ENCODE results near the gene ZC3H14.
A peak's percentile ranks its signal among the peaks of the same experiment; 100 is the strongest.

The ZC3H14 gene

DNA sequence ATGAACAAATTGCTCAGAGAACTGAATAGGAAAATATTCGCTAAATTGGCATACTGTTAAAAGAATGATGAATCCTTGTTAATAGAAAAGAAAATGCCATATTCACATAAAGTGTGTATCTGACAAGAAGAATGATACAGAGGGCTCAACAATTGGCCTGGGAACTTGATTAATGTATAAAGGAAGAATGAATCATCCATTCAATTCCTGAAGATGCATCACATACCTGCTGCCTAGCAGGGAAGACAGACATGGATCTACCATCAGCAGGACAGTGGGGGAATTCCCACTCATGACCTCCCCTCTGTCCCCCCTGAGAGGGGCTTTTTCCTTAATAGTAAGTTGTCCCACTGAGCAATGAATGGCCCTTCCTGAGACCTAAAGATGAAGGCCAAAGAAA lies 21.5 kb upstream of the ZC3H14 start:
- Histone ChIP-seq H3K36me3 (ENCODE audit: control insufficient read depth, low read depth, low read length) (peaks cover 6% of the 10 kb centered on the region), H3K4me3 (ENCODE audit: low read length) (no peak overlapping the region), H3K4me1 (ENCODE audit: control insufficient read depth, low read depth, low read length) (no peaks in the 10 kb centered on the region), H3K9me3 (ENCODE audit: control insufficient read depth, low read depth, low read length) (no peaks in the 10 kb centered on the region), H3K9ac (ENCODE audit: low read length) (no peak overlapping the region), H3K27ac (ENCODE audit: low read length) (no peak overlapping the region), H3K27me3 (ENCODE audit: control insufficient read depth, insufficient read depth, low read length) (no peaks in the 10 kb centered on the region)

DNA sequence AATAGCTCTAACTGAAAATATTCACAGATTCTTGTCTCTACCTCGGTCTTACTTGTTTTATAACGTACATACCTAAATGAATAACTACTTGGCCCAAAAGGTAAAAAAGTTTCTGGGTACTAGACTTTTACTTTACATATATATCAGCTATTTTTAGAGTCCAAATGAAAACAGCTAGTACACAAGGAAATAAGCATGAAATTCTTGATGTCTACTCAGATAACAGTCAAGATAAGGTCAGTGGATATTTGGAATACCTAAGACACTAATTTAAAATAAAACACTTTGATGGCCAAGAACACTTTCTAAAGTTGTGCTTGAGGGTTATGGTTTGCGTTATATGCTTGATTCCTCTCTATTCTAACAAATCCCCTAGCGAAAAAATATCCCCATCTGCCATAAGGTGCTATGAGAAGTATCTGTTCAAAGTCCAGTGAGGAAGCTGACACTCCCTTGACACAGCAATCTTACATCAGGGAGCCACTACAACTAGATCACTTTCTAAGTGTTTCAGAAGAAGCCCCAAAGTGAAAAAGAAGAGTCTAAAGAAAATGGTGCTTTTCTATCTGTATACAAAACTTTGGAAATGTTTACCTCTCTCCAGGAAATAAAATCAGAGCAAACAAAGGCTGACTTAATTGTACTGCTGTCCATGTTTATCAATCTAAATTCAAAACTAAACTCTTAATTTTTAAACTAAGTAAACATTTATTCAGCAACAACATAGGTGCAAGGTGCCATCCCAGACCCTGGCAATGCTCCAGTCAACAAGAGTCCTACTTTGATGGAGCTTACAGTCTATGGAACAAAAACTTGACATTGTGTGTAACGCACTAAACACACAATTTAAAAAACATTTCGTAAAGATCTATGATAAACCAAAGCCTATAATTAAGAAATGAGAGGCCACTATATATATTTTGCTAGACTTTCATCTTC lies 19.7 kb upstream of the ZC3H14 start:
- Histone ChIP-seq H3K4me3 (ENCODE audit: low read length) (no peak overlapping the region), H3K9me3 (ENCODE audit: control insufficient read depth, low read depth, low read length) (no peaks in the 10 kb centered on the region), H3K27me3 (ENCODE audit: control insufficient read depth, insufficient read depth, low read length) (no peaks in the 10 kb centered on the region), H3K9ac (ENCODE audit: low read length) (no peak overlapping the region), H3K27ac (ENCODE audit: low read length) (no peak overlapping the region), H3K36me3 (ENCODE audit: control insufficient read depth, low read depth, low read length) (peaks cover 15% of the 10 kb centered on the region), H3K4me1 (ENCODE audit: control insufficient read depth, low read depth, low read length) (no peaks in the 10 kb centered on the region)

DNA sequence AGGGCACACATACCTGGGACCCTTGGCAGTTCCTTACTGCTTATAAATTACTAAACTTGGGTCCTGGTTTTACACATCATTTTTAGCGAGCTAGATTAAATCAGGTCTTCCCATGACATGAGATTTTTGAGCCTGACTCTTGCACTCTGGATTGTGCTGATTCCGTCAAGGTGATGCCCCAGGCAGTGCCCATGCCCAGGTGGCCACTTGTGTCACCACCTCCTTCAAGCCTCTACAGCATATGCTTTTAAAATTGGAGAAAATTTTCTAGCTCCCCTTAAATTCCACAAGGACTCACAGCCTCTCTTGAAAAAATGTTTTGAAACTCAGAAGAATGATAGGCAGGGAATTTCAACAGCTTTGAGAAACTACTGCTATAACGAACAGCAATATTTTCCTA lies 17.6 kb upstream of the ZC3H14 start:
- H3K9me3 ChIP-seq (ENCODE audit: control insufficient read depth, low read depth, low read length) = no peaks in the 10 kb centered on the region
- no peak overlapping the region for H3K27ac ChIP-seq (ENCODE audit: low read length)
- H3K4me1 ChIP-seq (ENCODE audit: control insufficient read depth, low read depth, low read length) = no peaks in the 10 kb centered on the region
- no peak overlapping the region for H3K9ac ChIP-seq (ENCODE audit: low read length)
- H3K4me3 ChIP-seq (ENCODE audit: low read length) = no peak overlapping the region
- H3K36me3 ChIP-seq (ENCODE audit: control insufficient read depth, low read depth, low read length) = peaks cover 22% of the 10 kb centered on the region
- no peaks in the 10 kb centered on the region for H3K27me3 ChIP-seq (ENCODE audit: control insufficient read depth, insufficient read depth, low read length)

DNA sequence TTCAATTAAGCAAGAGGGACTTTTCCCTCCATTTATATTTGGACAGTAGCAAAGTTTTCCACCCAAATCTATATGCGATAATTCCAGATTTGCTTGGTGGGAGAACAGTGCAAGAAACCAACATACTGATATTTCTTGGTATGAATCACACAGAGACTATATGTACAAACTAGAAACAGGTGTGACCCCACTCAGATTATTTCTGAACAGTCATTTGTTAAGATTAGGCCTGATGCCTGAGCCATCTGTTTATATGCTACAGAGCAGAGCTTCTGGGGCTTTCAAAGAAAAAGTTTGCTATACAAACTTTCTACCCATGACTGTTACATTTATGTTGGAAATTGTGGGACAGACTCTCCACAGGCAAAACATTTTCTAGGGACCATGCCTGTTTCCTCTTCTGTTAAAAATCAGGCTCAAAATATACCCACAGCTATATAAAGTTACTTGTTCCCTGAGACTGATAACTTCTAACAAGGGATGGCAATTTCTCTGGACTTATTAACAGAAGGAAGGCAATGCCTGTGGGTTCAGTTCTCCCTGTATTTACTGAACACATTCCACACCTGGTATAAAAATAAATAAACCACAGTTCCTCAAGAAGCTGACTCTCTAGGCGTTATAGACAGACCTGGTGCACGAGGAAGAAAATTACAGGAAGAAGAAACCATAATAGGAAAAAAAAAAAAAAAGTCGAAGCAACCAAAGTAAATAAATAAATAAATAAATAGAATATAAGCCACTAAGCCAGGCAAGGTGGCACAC lies 16.0 kb upstream of the ZC3H14 start:
- H3K9ac ChIP-seq (ENCODE audit: low read length) = no peak overlapping the region
- H3K36me3 ChIP-seq (ENCODE audit: control insufficient read depth, low read depth, low read length) = peaks cover 19% of the 10 kb centered on the region
- H3K4me1 ChIP-seq (ENCODE audit: control insufficient read depth, low read depth, low read length) = no peaks in the 10 kb centered on the region

DNA sequence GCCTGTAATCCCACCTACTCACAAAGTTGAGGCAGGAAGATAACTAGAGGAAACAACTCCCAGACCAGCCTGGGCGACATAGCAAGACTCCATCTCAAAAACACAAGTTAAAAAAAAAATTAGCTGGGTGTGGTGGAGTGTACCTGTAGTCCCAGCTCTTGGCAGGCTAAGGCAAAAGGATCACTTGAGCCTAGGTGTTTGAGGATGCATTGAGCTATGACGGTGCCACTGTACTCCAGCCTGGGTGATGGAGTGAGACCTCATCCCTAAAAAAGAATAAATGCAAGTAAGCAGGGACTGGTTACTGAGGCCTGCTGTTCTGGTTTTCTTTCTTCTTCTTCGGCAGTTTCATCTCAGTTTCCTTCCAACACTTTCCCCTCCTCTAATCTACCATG lies 15.5 kb upstream of the ZC3H14 start:
- no peaks in the 10 kb centered on the region for H3K9me3 ChIP-seq (ENCODE audit: control insufficient read depth, low read depth, low read length)
- H3K27me3 ChIP-seq (ENCODE audit: control insufficient read depth, insufficient read depth, low read length) = no peaks in the 10 kb centered on the region
- H3K4me3 ChIP-seq (ENCODE audit: low read length) = no peak overlapping the region
- no peak overlapping the region for H3K9ac ChIP-seq (ENCODE audit: low read length)
- peaks cover 19% of the 10 kb centered on the region for H3K36me3 ChIP-seq (ENCODE audit: control insufficient read depth, low read depth, low read length)
- no peaks in the 10 kb centered on the region for H3K4me1 ChIP-seq (ENCODE audit: control insufficient read depth, low read depth, low read length)
- H3K27ac ChIP-seq (ENCODE audit: low read length) = no peak overlapping the region

More for the DNA sequence above, 16.0 kb upstream of the ZC3H14 start:
- Histone ChIP-seq H3K27me3 (ENCODE audit: control insufficient read depth, insufficient read depth, low read length) (no peaks in the 10 kb centered on the region), H3K4me3 (ENCODE audit: low read length) (no peak overlapping the region), H3K9me3 (ENCODE audit: control insufficient read depth, low read depth, low read length) (no peaks in the 10 kb centered on the region), H3K27ac (ENCODE audit: low read length) (no peak overlapping the region)

DNA sequence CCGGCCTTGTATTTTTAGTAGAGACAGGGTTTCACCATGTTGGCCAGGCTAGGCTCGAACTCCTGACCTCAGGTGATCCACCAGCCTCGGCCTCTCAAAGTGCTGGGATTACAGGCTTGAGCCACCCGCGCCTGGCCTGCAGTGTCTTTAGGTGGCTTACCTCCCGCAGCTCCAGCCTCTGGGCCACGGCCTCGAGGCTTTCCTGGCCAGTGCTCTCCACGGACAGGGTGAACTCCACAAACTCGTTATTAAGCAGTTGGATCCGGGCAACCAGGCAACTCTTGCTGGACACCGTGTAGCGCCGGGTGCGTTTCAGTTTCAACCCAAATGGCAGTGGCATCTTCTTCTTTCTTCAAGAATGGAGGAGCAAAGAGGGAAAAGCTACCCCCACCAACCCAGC lies 12.8 kb upstream of the ZC3H14 start:
- Histone ChIP-seq H3K27me3 (ENCODE audit: control insufficient read depth, insufficient read depth, low read length) (peaks cover 7% of the 10 kb centered on the region), H3K4me1 (ENCODE audit: control insufficient read depth, low read depth, low read length) (peaks cover 1% of the 10 kb centered on the region), H3K36me3 (ENCODE audit: control insufficient read depth, low read depth, low read length) (peaks cover 19% of the 10 kb centered on the region), H3K9me3 (ENCODE audit: control insufficient read depth, low read depth, low read length) (no peaks in the 10 kb centered on the region), H3K27ac (ENCODE audit: low read length) (no peak overlapping the region), H3K4me3 (ENCODE audit: low read length) (no peak overlapping the region), H3K9ac (ENCODE audit: low read length) (no peak overlapping the region)

DNA sequence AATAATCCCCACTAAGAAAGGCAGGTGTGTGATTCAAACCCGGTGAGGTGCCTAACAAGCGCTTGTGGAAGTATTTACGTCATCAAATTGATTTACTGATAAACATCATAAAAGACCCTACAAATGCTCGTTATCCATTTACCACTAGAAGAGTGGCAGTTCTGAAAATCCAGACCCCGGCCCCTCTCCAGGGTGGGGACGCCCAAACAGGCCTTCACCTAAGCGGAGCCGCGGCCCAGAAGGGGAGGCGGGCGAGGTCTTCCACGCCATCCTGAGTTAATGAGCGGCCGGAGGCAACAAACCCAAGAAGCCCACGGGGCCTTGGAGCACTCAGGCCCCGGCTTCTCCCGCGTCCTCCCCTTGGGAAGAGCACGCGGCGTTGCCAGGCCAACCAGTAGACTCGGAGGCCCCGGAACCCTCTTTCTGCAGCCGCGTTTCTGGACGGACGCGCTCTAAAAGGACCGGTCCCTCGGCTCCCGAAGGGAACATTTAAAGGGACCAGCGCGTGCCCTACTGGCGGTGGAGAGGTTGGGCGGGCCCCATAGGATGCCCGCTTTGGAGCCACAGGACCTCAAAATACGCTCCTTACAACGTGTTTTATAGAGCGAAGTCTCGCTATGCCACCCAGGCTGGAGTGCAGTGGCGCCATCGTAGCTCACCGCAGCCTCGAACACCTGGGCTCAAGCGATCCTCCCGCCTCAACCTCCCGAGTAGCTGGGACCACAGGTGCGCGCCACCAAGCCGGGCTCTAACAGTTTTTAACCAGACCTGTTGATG lies 11.6 kb upstream of the ZC3H14 start:
- Histone ChIP-seq H3K4me1 (ENCODE audit: control insufficient read depth, low read depth, low read length) (peaks cover 13% of the 10 kb centered on the region), H3K27me3 (ENCODE audit: control insufficient read depth, insufficient read depth, low read length) (peaks cover 7% of the 10 kb centered on the region), H3K9me3 (ENCODE audit: control insufficient read depth, low read depth, low read length) (no peaks in the 10 kb centered on the region), H3K27ac (ENCODE audit: low read length) (no peak overlapping the region), H3K36me3 (ENCODE audit: control insufficient read depth, low read depth, low read length) (peaks cover 19% of the 10 kb centered on the region), H3K9ac (ENCODE audit: low read length) (peak overlapping the region; percentile 3), H3K4me3 (ENCODE audit: low read length) (peak overlapping the region; percentile 19)

DNA sequence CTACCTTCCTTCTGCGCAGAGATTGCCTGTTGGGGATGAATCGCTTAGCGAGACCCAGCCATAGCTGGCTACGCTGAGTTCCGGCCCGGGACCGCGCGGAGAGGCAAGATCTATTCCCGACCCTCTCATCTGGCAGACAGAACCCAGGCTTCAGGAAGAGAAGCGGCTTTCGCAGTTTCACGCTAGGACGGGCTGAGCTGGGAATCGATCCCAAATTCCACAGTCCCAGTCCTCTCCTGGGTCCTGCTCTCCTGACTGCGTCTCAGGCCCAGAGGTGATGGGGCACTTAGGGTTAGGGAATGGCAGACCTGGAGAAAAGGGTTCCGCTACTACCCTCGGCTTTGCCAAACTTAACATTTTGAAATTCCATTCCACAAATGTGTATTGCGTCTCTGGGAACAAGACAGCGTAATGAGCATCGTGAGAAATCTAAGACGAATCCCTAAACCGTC lies 10.8 kb upstream of the ZC3H14 start:
- H3K9me3 ChIP-seq (ENCODE audit: control insufficient read depth, low read depth, low read length) = no peaks in the 10 kb centered on the region
- peaks cover 14% of the 10 kb centered on the region for H3K36me3 ChIP-seq (ENCODE audit: control insufficient read depth, low read depth, low read length)
- no peak overlapping the region for H3K9ac ChIP-seq (ENCODE audit: low read length)
- peaks cover 7% of the 10 kb centered on the region for H3K27me3 ChIP-seq (ENCODE audit: control insufficient read depth, insufficient read depth, low read length)
- H3K4me1 ChIP-seq (ENCODE audit: control insufficient read depth, low read depth, low read length) = peaks cover 13% of the 10 kb centered on the region
- no peak overlapping the region for H3K27ac ChIP-seq (ENCODE audit: low read length)
- no peak overlapping the region for H3K4me3 ChIP-seq (ENCODE audit: low read length)

DNA sequence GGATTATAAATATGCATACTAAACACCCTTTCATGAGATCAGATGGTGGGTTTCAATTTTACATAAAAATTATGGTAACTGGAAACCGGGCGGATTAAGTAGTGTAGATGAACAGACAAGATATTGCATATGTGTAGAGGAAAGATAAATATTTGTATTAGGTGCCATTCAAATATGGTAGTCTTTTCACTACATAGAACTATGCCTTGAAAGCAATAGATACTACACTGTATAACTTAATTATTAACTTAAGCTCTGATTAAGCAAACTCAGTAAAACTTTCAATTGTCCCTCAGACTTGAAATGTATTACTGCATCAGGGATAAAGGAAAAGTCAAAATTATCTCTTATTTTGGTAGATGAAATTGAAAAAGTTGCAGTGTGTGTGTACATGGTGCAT lies 10.0 kb upstream of the ZC3H14 start:
- Histone ChIP-seq H3K27ac (ENCODE audit: low read length) (no peak overlapping the region), H3K36me3 (ENCODE audit: control insufficient read depth, low read depth, low read length) (peaks cover 10% of the 10 kb centered on the region), H3K4me1 (ENCODE audit: control insufficient read depth, low read depth, low read length) (peaks cover 13% of the 10 kb centered on the region), H3K4me3 (ENCODE audit: low read length) (peak overlapping the region; percentile 98), H3K9me3 (ENCODE audit: control insufficient read depth, low read depth, low read length) (no peaks in the 10 kb centered on the region), H3K9ac (ENCODE audit: low read length) (no peak overlapping the region), H3K27me3 (ENCODE audit: control insufficient read depth, insufficient read depth, low read length) (peaks cover 7% of the 10 kb centered on the region)

DNA sequence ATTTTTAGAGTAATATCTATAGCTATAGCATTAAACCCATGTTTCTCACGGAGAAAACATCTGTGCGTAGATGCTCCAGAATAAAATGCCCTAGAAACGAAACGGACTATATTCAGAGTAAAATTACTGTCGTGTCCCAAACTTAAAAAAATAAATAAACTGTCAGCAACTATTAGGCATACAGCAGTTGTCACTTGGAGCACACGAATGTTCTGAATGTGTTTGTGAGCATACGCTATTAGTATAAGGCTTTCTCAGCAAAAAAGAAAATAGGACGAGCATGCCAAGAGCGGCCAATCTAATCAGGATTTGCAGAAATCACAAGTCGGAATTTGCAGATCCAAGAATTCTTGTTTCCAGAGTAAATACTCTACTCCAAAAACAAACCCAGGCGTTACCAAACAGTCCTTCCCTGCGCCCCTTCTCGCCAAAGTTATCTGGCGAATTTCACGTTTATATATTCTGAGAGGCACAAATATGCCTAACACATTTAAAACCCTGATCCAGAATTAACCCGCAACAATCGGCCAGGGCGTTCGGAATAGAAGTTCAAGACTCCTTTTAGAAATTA lies 8.9 kb upstream of the ZC3H14 start:
- H3K9me3 ChIP-seq (ENCODE audit: control insufficient read depth, low read depth, low read length) = no peaks in the 10 kb centered on the region
- peaks cover 7% of the 10 kb centered on the region for H3K27me3 ChIP-seq (ENCODE audit: control insufficient read depth, insufficient read depth, low read length)
- peak overlapping the region; percentile 98 for H3K4me3 ChIP-seq (ENCODE audit: low read length)
- H3K36me3 ChIP-seq (ENCODE audit: control insufficient read depth, low read depth, low read length) = peaks cover 4% of the 10 kb centered on the region
- peaks cover 13% of the 10 kb centered on the region for H3K4me1 ChIP-seq (ENCODE audit: control insufficient read depth, low read depth, low read length)
- peak overlapping the region; percentile 91 for H3K9ac ChIP-seq (ENCODE audit: low read length)
- H3K27ac ChIP-seq (ENCODE audit: low read length) = no peak overlapping the region
